Cardiac septum (tissue), 1 donor: ENCODE results near the gene CHAT. TPM values are rescaled to one million over a fixed set of nuclear protein-coding genes. Genes with fewer than 3 reads are reported as not detected.

ENCODE experiments used
- DNase-seq: peaks from one replicate; pipeline ENCODE4 v3.0.0-alpha.2; 2020; ENCODE audit warnings: low spot score
- intact Hi-C: fragments of 100-400 bp; cut with DNase I; formaldehyde crosslinking; loops from one replicate; pipeline ENCODE4 v1.14.0; 2022
- total RNA-seq: library from RNA; stranded (reverse); fragmentation: NEBNext Ultra II Directional; extraction: Animal tissue kit (Norgen Biotek cat#: 25700); gene quantifications from one replicate; pipeline ENCODE4 v1.2.1, GENCODE V29; 2021
- donor health status: DM: no; HTN: no; CAD: no.

The CHAT gene
- total RNA-seq, 1 donor from 2014 or later, result not detected

DNA sequence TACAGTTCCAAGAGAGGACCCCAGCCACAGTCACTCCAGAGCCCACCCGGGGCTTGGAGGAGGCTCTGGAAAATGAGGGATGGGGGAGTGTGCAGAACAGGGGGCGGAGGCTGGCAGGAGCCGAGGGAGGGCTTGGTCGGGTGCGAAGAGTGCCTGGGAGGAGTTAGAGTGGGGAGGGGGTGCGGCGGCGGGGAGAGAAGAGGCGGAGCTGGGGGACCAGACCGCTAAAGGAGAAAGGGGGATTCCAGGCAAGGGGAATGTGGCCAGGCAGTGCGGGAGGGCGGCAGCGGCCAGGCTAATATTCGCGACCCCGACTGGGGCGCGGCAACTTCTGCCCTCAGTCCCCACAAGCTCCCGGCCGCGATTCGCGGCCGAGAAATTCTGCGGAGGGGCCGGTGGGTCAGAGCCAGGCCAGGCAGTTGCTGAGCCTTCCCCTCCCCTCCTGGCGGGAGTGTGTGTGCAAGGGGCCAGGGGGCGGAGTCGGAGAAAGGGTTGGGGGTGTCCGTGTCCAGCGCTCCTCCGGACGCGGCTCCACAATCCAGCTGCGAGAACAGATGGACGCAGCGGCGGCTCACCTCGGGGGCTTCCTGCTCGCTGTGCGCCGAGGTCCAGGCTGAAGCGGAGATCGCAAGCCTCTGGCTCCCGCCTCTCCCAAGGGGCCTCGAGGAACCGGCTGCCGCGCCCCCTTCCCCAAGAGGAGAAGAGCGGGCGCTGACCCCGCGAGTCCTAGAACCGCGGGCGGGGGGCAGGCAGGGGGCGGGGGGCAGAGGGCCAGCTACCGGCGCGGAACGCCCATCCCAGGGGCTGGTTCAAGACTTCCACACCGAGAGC is 4.3 kb upstream of the CHAT start:
- intact Hi-C loops, result no loop called here
- peak; percentile 67 for DNase-seq

DNA sequence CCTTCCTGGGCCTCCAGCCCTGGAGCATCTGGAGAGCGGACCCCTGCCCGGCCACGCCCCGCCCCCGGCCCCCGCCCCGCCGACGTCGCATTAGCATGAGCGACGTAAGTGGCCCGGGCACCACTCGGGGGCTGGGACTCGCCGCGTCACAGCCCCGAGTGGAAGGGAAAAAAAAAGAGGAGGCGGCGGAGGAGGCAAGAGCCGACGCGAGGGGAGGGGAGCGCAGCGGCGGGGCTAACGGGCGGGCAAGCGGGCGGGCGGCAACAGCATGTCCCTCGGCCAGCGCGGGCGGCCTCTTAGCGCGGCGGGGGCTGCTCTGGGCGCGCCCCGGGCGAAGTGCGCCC is 3.8 kb upstream of the CHAT start, which contains the start of gene SLC18A3:
TSS of gene SLC18A3 (plus strand) at position 197 of the 344 bp plus-strand sequence. CDS start 431 bp downstream, outside the sequence.
- intact Hi-C loops, result no loop called here

DNA sequence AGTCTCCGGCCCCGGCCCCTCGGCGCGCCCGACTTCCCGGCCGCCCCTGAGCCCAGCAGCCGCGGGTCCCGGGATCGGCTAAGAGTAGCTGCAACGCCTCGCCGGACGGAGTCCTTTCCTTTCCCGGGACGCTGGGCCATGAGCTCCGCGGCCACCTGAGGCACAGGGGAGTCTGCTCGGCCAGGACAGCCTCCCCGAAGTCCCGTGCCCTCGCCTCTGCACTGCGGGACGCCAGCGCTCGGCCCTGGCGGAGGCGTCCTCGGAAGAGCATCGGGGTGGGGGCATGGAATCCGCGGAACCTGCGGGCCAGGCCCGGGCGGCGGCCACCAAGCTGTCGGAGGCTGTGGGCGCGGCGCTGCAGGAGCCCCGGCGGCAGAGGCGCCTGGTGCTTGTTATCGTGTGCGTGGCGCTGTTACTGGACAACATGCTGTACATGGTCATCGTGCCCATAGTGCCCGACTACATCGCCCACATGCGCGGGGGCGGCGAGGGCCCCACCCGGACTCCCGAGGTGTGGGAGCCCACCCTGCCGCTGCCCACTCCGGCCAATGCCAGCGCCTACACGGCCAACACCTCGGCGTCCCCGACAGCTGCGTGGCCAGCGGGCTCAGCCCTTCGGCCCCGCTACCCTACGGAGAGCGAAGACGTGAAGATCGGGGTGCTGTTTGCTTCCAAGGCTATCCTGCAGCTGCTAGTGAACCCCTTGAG is 3.2 kb upstream of the CHAT start:
- peak; percentile 65 for DNase-seq

More for the DNA sequence above, 3.8 kb upstream of the CHAT start, which contains the start of gene SLC18A3:
- DNase-seq, result peak; percentile 1

DNA sequence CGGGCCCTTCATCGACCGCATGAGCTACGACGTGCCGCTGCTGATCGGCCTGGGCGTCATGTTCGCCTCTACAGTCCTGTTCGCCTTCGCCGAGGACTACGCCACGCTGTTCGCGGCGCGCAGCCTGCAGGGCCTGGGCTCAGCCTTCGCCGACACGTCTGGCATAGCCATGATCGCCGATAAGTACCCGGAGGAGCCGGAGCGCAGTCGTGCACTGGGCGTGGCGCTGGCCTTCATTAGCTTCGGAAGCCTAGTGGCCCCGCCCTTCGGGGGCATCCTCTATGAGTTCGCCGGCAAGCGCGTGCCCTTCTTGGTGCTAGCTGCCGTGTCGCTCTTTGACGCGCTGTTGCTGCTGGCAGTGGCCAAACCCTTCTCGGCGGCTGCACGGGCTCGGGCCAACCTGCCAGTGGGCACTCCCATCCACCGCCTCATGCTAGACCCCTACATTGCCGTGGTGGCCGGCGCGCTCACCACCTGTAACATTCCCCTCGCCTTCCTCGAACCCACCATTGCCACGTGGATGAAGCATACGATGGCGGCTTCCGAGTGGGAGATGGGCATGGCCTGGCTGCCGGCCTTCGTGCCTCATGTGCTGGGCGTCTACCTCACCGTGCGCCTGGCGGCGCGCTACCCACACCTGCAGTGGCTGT is 2.5 kb upstream of the CHAT start:
- intact Hi-C loops, result no loop called here
- DNase-seq, result peak; percentile 63

More for the DNA sequence above, 3.2 kb upstream of the CHAT start:
- intact Hi-C loops, result no loop called here

DNA sequence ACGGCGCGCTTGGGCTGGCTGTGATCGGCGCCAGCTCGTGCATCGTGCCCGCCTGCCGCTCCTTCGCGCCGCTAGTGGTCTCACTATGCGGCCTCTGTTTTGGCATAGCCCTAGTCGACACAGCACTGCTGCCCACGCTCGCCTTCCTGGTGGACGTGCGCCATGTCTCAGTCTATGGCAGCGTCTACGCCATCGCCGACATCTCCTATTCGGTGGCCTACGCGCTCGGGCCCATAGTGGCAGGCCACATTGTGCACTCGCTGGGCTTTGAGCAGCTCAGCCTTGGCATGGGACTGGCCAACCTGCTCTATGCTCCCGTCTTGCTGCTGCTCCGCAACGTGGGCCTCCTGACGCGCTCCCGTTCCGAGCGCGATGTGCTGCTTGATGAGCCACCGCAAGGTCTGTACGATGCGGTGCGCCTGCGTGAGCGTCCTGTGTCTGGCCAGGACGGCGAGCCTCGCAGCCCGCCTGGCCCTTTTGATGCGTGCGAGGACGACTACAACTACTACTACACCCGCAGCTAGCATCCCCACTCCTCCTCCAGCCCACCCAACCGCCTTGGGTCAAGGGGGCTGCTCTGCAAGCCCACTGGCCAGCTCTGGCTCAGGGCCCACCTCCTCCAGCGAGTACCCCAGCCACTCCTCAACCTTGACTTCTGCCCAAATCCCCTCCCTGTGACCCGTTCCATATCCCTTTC is 1.9 kb upstream of the CHAT start:
- intact Hi-C loops, result no loop called here
- peak; percentile 58 for DNase-seq

DNA sequence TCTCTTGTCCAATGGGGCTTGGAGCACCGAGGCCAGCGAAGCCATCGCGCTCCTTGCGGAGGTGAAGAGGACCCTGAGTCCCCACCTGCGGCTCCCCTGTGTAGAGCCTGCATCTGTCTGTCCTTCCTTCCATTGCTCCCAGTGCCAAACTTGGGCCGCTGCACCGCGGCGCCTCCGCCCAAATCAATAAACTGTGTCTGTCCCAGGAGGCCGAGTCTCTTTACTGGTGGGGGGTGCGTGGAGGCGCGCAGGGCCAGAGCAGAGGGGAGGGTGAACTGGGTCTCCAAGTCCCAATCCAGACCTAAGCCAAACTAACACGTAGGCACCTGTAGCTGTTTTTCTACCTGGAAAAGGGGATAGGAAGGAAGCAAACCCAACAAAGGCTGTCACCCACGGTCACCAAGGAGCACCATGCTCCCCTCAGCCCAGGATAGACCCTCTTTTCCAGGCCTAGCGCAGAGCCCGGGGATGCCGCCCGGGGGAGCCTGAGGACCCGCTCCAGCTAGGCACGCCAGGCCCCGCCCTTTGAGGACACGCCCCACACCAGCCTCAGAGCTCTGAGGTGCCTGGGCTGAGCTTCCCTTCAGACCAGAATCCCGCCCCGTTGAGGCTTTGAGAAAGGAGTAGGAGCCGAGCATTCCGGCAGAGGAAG is 1.2 kb upstream of the CHAT start:
- peak; percentile 61 for DNase-seq
- intact Hi-C loops, result no loop called here

DNA sequence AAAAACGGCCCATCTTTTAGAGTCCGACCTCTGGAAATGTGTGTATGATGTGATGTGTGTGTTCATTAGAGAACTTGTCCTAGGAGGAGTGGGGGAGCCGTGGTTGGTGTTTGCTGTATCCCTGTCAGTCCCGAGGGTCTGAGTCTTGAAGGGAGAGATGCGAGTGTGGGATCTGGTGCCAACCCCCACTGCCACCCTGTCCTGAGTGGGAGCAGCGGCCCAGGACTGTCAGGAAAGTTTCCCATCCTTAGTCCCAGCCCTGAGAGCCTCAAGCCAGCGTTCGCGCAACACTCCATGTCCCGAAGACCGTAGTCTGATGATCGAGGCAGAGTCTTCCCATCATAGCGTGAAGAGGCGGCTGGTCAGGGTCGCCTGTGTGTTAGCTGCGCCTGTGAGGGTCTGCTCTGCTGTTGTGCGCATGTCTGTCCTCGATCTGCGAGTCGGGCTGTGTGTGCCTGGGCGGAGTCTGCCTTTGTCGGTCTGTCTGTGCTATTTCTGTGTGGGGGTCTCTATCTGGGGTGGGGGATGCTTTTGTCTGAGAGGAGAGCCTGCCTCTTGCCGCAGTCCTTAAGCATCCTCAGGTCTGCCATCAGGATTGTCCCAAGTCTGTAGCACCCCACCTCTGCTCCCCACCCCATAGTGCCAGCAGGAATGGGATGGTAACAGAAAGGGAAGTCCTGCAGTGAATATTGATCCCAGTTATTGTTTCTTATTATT is 514 bp upstream of the CHAT start:
- intact Hi-C loops, result no loop called here
- peak; percentile 20 for DNase-seq

DNA sequence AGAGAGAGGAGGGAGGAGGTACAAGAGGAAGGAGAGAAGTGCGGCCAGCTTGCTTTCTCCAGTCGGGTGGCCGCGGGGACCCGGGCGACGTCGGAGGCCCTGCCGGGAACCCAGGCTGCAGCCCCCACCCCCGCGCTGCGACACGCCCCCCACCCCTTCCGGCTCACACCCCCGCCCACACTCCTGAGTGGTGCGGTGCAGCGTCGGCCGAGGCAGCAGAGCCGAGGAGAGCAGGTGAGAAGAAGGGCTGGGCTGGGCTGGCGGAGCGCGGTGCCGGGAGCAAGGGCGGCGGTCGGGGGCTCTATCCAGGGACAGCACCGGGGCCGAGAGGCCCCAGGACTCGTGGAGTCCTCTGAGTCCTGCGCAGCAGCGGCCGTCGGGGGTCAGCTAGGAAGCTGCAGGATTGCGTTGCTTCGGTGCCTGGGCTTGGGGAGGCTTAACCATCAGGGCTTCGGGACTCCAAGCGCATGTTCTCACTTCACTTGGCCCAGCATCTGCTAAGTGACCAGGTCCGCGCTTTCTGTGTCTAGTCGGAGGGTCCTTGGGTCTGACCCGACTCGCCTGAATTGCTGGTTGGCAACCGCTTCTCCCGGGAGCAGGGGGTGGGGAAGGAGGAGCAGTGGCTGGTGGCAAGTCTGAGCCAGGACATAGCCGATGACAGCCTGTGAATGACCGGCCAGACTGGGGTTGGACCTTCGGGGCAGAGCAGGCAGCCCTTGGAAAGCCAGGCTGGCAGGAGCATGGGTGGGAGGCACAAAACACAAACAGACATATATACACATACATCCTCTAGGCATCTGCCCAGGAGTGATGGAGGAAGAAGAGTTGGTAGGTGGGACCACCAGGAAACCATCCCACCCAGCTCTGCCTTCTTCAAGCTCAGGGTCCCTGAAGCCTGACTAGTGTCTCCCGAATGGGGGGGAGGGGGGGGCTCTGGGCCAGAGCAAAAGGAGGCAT is 683 bp downstream of the CHAT start:
- DNase-seq, result peak; percentile 67
- intact Hi-C loops, result no loop called here

DNA sequence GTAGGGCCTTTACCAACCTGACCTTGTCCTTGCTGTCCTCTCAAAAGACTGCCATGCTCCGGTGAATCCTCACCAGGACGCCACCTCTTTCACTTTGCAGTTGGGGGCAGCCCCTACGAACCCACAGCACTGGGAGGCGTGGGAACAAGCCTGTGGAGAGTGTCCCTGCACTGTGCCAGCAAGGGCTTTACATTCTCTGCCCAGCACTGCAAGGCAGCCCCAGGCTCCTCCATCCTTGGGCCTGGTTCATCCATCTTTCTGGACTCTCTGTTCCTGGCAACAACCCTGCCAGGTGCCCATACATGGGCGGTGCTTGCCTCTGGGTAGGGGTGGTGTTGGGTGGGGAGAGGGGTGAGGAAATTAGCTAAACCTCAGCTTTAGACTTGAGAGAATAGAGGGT is 1.4 kb downstream of the CHAT start:
- DNase-seq, result peak; percentile 46
- intact Hi-C loops, result no loop called here

DNA sequence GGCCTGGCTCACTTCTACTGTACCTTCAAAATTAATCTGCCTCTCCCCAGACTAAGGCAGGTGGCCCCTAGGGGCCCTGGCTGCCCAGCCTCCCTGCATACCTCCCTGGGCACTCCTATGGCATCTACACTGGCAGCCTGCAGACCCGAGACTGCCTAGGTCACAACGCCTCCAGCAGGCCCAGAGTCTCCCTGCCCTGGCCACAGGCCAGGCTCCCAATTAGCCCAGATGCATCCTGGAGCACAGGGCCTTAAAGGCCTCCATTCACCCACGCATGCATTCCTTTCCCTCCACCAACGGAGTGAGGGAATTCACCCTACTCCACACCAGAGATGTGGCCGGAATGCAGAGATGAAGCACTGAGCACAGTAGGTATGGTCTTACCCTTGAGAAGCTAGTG is 1.9 kb downstream of the CHAT start:
- intact Hi-C loops, result no loop called here
- DNase-seq, result peak; percentile 51

DNA sequence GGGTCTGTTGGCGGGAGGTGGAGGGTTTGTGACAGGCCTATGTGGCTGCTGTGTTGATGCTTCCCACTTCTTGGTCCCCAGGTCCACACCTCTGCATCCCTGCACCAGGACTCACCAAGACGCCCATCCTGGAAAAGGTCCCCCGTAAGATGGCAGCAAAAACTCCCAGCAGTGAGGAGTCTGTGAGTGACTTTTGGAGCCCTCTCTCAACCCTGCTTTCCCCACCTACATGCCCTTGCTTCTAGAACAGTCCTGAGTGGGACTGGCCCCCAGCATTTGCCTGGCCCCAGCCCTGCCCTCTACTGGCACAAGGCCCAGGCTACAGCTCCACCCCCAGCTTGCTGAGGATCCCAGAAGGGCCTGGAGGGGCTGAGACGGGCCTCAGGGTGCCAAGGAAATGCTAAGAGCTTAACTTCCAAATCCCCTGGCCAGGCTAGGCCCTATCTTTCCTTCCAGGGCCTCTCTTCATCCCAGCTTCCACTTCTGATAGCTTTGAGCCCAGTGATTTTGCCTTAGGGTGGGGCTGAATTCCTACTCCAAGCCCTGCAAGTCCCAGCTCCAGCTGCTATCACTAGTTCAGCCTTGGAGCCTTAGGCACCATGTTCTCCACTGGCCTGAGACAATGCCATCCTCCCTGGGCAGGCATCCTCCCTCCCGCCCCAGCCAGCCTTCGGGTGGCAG is 2.7 kb downstream of the CHAT start:
- intact Hi-C loops, result no loop called here
- DNase-seq, result peak; percentile 65

DNA sequence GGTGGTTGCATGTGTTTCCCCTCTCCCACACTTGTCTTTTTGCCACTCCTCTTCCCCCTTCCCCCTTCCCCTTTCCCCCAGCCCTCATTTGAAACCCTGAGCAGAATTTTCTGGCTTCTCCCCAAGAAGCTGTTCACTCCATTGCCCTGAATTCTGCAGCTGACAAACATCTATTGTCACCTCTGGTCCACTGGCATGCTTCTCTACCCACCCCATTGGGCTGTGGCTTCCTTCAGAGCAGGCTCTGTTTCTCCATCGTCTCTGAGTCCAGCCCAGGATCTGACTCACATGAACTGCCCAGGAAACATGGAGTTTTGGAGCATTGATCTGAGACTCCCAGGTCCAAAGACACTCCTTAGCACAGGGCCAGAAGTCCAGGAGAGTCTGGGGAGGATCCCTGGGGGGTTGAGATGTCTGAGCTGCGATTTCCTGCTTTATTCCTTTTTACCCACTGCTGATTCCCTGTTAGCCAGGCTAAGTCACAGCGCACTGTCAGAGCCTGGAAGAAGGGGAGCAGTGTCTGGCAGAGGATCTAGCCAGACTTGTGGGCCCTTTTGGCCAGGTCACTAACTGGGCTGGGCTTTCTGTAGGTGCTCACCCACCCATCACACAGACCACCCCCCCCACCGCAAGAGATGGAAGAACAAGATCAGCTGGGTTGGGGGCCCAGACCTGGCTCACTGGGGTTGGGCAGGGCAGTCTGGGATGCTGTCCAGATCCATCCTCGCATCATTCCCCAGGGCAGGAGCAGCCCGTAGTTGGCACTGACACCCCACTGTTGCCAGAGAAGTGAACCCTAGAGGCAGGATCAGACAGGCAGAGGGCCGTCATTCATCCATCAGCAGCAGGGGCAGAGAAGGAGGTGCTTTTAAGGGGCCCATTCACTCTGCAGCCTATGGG is 3.5 kb downstream of the CHAT start:
- DNase-seq, result peak; percentile 22
- intact Hi-C loops, result no loop called here

DNA sequence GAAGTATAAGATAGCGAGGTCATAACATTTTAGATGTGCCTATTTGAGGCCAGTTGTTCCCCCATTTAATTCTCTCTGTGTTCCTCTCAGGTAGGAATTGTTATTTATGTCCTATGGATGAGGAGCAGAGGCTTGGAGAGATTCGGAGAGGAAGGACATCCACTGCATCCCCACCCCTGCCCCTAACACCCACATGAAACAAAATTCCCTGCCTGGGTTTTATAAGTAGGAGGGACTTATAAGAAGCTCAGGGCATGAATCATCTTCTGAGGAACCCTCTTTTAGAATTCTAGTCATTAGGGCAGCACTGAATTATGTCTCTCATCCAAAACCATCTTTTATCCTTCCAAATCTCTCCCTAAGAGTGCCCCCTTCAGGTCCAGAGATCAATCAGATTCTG is 5.0 kb downstream of the CHAT start:
- intact Hi-C loops, result no loop called here
- no peak for DNase-seq

DNA sequence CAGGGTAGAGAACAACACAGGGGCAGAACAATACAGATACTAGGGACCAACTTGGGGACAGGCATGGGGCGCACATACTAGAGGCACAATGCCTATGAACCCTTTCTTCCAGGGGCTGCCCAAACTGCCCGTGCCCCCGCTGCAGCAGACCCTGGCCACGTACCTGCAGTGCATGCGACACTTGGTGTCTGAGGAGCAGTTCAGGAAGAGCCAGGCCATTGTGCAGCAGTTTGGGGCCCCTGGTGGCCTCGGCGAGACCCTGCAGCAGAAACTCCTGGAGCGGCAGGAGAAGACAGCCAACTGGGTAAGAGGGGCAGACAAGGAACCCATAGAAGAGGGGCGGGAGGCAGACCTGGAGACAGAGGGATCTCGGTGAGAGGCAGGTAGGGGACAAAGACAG is 5.8 kb downstream of the CHAT start:
- DNase-seq, result no peak
- intact Hi-C loops, result no loop called here

DNA sequence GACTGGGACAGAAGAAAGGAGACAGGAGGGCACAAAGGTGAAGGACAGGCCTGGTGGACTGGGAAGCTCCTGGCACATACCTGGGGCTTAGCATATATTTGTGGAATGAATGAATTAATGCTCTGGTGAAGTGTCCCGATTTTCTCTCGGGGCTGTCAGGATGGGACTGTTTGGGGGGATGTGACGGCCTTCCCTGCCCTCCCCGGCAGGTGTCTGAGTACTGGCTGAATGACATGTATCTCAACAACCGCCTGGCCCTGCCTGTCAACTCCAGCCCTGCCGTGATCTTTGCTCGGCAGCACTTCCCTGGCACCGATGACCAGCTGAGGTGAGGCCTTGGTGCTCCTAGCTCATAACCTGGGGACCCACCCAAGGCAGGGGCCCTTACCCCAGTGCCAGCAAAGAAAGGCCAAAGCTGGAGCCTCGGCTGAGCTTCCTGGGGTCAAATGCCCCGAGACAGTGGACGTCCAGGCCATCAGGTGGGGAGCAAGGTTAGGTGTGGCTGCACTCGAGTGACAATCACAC is 6.5 kb downstream of the CHAT start:
- intact Hi-C loops, result no loop called here
- DNase-seq, result peak; percentile 56

DNA sequence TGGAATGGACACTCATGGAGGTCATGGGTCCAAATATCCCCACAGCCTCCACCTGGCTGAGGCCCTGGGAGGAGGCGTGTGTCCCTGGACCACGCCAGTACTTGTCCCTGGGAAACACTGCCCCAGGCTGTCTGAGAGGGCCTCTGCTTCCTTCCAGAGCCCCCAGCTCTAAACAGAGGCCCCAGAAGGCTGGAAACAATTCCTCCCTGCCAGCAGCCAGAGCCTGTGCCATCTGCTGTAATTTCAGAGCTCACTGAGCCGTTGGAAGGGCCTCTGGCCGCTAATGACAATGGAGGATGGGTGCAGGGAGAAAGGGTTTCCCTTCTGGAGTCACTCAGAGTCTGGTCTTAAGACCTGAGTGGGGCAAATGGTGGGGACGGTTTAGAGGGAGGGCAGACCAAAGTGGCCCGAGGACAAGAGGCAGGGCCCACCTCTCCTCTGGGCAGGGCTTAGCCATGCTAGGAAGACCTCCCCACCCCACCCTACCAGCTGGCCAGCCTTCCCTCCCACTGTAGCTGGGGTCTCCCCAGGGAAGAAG is 7.1 kb downstream of the CHAT start:
- peak; percentile 31 for DNase-seq
- intact Hi-C loops, result no loop called here
